ENCODE measurements around the gene MACROD1.

The MACROD1 gene

DNA sequence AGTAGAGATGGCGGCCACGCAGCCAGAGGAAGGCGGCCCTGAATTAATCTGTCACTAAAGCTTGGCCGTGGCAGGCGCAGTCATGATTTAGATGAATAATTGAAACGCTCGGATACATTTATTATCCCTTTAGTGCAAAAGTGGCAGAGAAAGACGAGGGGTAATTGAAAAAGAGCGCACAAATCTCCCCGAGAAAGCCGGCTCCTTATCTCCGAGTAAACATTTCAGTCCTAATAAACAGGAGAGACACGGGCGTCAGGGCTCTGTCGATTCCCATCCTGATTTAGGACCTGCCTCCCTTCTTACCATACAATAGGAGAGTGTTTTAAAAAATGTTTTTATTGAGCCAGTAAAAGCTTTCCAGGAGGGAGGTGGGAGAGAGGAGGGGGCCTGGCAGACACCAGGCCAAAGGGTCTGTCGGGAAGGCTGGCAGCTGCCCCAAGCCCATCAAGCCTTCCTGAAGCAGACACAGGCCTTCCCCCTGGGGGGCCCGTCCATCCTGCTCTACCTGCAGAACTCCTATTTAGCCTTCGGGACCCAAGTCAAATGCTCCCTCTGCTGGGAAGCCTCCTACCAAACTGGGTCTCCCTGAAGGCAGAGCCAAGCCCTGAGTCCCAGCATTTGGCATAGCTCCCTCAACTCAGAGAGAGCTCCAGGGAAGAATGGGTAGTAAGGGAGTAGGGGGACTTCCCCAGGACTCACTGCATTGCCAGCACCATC, 156.8 kb downstream of the MACROD1 start:
- no peak for DNase-seq

DNA sequence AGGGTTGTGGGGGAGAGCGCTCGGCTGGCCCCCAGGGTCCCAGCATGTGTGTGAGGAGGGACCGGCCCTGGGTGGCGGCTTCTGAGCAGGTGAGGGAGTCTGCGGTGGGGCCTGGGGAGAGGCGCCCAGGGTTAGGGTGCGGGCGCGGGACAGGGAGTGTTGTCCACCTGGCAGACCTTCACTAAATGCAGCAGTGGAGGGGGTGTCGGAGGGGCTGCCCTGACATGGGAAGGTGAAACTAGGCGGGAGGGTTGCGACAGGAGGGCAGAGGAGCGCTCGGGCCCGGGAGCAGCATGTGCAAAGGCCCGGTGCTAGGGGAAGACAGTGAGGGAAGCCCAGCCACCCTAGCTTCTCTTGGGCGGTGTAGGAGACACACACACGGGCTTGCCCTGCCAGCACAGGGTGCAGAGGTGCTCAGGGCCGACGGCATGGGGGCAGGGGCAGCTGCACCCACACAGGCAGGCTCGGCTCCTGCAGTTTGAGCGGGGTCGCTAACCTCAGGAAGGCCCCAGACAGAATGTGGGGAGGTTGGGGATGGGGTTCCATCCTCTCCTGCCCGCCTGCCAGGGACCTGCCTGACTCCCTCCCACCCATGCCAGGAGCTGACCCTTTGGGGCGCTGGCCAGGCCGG, 157.5 kb downstream of the MACROD1 start:
- no peak for DNase-seq

DNA sequence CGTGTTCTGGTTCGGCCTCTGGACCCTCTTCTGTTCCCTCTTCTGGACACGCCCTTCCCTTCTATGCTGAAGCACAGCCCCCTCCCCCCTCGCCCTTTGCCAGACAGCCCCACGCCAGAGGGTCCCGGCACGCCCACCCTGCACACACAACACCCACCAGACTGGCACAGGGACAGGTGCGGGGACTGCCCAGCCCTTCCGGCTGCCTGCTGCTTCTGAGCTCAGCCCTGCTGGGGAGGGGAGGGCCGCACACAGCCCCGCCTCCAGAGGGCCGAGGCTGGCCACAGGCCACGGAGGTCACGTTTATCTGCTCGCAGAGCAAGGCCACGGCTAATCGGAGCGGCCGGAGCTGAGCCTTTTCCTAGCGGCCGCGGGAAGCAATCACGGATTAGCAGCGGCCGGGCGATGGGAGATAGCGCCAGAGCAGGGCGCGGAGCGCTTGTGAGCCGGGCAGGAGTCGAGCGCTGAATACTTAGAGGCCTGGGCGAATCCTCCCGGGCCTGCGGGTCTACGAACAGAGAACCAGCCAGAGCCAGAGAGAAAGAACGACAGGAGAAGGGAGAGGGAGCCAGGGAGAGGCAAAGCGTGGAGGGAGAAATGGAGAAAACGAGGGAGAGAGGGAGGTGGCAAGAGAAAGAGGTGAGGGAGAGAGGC, 158.2 kb downstream of the MACROD1 start:
- no peak for DNase-seq

DNA sequence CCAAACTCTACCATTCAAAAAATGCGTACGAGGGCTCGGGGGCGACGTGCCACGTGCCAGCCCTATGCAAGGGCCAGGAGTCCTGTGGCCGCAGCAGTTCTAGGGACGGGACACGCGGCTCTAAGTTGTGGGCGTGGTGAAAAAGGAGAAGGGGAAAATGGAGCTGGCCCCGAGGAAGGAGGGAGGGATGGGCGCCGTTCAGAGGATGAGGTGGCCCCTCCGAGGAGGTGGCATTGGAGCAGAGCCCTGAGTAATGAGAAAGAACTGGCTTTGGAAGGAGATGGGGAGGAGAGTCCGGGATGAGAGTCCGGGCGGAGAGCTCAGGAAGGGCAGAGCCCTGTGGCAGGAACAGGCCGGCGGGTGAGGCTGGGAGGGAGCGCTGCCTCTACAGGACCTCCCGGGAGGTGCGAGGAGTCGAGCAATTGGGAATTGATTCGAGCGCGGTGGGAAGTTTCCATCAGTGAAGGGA, 158.7 kb downstream of the MACROD1 start:
- DNase-seq: no peak

DNA sequence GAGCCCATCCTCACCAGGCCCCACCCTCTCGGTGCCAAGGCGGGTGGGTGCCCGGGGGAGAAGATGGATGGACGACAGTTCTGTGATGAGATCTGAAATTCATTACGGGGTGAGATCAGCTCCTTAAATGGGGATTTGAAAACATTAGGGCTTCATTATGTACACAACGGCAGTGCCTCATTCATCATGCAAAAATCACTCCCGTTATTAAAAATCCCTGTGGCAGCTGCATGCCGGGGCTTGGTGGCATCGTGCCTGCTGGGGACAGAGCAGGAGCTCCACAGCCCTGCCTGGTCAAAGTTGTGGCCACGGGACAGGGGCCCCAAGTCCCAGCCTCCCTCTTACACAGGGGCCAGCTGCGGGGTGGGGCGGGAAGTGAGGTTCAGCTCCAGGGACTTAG, 159.5 kb downstream of the MACROD1 start:
- DNase-seq: no peak

DNA sequence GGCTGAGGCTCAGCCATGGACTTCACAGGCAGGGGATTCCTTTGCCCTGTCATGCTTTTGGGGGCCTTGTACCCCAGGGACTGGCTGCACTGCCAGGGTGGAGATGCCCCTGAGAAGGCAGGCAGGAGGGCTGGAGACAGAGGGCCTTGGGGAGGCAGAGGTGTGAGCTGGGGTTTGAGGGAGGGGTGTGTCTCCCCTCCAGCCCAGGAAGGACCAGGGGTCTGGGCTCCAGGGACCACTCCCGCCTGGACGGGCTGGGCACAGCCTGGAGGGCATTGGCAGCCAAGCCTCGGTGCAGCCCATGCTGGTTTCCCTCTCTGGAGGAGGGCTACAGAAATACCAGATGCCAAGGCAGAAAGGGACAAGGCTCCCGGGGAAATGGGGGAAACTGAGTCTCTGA, 160.2 kb downstream of the MACROD1 start:
- no peak for DNase-seq

DNA sequence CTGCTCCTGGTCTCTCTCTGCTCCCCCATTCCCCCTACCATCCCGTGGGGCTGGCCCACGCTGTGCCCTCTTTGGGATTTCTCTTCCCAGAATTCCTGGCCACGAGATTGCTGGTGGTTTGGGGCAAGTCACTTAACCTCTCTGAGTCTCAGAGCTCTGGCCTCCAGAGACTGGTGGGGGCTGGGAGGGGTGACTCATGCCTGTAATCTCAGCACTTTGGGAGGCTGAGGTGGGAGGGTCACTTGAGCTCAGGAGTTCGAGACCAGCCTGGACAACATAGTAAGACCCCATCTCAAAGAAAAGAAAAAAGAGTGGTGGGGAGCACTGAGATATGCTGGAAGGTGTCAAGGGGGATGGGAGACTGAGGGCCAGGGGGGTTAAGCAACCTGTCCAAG, 161.3 kb downstream of the MACROD1 start:
- no peak for DNase-seq

DNA sequence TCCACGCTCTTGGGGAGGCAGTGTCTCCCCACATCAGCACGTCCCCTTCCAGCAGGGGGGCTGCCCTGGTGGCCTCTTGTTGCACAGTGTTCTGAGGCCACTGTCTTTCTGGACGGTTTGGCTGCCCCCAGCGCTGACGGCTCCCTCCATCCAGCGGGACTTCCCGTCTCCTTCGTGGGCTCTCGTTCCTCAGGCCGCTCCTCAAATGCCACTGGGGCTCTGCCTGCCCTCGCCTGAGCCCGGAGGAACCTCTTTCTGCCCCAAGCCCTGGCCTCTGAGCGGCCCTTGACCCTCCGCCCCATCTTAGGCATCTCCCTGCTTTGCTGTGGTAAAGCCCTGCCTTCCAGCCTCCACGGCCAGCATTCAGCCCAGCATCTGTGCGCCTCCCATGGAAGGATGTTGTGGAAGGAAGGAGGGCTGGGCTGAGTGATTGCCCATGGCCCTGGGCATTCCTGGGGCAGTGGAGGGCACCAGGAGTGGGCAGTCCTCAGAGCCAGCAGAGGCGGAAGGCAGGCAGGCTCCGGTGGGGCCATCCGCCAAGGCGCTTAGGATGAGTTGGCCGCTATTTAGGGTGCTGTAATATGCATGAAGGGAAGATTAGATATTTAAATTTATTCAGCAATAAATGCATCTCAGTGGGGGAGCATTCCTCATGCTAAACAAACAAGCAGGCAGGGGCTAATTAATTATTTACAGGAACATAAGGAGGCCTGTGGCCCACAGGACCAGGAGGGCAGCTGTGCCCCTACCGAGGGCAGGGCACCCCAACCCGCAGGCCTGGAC, 161.9 kb downstream of the MACROD1 start:
- no peak for DNase-seq

DNA sequence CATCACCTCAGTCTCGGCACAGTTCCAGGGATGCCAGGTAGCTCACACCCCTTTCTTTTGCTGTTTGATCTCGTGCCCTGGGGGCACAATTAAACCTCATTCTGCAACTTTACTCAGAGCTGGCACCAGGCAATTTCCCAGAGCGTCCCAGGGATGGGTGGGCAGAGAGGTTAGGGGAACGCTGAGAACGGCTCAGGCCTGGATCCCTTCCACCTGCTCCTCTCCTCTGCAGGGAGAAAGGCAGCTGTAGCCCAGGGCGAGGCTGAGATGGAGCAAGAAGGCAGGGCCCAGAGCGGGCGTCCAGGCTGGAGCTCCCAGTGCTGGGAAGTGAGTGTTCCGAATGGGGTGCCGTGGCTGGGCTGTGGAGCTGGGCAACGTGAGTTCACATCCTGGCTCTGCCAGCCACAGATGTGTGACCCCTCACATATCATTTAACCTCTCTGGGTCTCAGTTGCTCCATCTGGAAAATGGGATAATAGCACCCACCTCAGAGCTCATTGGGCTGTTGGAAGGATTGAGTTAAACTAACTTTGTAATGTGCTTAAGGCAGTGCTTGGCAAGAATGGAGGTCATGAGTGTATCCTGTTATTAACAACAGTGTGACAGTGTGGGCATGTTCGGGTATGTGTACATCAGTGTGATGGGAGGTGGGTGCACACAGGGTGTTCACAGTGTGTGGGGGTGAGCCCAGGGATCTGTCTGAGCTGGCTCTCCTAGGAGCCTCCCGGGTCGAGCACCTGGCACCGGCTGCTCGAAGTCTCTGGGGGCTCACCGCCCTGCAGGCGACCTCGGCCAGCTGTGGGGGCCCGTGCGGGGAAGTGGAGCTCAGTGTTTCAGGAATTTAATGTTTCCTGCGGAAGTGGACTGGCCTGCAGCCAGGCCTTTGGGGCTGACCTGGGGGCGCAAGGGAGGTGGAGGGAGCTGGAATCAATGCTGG, 164.2 kb downstream of the MACROD1 start:
- DNase-seq: no peak

DNA sequence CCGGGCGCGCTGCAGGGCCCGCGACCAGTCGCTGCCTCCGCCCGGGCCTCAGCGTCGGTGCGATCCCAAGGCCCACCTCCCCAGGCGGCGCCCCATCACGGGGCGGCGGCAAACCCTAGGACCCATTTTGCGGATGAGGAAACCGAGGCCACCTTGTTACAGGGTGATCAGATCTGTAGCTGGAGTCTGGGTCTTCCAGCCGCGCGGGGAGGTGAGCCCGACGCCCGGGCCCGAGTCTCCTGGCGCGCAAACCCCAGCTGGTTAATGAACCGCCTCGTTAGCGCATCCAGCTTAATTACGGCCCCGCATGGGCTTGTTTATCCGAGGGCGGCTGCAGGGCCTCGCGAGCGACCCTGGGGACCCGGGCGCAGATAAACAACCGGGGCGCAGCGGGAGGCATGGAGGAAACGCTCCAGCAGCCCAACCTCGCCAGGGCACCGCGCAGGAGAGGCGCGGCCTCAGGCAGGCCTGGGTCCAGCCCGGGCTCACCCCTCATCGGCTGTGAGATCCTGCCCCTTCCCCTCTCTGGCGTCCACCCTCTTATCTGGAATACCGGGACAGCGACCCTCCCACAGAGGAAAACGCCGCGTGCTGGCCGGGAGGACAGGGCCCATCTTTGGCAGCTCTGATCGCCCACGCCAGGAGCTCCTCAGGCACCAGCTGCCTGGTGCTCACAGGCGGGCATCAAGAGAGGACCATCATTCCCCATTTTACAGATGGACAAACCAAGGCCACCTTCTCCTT, 165.0 kb downstream of the MACROD1 start:
- no peak for DNase-seq

DNA sequence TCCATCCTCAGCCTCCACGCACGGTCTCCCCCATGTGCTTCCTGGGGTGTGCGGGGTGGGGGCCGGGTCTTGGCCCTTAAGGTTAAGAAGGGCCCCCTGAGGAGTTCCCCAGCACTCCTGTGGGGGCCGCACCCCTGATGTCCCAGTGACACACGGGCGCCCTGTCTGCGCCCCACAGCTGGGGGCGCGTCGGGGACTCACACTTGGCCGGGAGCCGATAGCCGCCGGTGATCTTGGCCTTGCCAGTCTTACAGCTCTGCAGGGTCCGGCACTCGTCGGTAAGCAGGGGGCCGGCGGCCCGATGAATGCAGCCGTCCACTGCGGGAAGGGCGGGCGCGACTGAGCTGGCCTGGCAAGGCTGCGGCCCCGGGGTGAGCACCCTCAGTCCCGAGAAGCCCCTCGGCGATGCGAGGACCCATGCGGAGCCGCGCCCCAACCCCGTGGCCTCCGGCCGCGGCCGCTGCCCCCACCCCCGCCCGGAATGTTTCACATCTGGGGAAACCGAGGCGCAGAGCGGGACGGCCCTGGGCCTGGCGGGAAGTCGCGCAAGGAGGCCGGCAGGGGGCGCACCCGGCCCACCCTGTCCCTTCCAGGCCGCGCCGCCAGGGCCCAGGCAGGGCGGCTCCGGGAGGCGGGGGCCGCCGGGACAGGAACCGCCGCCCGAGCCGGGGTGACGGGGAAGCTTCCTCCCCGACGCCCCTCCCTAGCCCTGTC, 165.7 kb downstream of the MACROD1 start:
- no peak for DNase-seq

DNA sequence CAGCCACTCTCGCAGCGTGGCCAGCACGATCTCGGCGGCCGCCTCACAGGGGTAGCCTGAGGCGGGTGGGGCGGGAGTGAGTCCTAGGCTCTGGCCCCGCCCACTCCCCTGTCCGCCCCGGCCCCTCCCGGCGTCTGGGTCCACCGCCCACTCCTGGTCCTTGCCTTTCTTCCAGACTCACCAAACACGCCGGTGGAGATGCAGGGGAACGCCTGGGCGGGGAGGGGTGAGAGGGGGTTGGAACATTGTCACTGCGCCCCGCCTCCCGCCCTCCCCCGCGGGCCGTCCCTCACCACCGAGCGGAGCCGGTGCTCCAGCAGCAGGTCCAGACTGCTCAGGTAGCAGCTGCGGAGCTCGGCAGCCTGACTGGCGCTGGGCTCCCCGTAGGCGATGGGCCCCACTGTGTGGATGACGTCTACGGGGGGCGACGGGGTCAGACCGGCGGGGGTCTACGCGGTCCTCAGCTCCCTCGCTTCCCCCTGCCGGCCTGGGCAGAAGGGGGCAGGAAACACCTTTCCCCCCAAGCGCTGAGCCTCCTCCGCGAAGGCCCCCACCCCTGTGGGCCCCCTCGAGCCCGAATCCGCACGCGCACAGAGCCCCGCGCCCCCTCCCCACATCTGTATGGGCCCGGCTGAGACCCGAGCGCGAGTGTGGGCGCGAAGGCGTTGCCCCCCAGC, 166.4 kb downstream of the MACROD1 start:
- no peak for DNase-seq

DNA sequence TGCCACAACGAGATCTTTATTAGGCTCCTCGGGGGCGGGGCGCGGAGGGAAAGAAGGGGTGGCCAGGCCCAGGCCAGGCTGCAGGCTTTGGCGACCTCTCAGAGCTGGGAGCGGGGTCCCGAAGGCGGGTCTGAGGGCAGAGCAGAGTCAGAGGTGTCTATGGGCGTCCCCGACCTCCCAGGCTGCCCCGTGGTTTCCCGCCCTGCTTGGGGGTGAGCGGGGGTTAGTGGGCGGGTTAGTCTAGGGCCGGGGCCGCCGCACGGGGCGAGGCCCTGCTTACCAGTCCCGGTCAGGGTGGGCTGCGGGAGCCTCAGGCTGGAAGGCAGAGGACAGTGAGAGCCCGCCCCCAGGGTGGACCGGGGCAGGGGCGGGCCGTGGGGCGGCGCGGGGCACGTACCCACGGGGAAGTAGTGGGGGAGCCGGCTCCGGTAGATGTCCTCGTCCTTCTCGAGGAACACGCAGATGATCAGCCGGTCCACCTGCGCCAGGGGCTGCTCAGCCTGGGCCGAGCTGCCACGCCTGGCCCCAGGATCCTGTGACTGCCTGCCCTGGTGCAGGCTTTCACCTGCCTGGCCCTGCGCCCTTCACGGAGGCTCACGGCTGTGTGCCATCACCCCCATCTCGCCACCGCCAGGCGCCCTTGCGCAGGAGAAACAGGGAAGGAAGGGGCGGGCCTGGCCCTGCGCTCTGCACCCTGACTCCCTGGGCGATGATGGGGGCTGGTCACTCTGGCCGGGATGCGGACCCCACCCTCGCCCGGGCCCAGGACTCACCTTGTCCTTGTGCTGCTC, 167.2 kb downstream of the MACROD1 start:
- DNase-seq: no peak

DNA sequence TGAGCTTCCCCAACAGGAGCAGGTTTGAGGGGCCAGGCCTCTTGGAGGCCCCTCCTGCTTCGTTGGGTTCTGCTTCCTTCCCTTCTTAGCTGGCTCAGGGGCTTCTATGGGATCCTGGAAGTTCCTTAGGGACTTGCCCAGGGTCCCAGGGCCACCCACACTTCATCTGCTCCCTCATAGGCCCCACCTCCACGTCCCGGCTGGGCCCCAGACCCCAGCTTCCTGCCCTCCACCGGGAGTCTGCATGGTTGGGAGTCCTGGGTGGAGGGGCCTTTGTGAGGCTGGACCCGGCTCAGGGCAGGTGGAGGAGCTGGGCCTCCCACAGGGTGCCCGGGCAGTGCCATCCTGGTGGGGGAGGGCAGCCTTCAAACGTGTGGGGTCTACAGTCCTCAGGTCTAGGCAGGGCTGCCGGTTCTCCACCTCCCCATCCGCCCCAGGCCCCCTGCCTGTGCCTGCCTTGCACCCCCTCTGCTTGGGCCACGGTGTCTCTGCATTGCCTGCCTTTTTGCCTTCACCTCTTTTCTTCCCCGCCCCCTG, 168.0 kb downstream of the MACROD1 start:
- no peak for DNase-seq

DNA sequence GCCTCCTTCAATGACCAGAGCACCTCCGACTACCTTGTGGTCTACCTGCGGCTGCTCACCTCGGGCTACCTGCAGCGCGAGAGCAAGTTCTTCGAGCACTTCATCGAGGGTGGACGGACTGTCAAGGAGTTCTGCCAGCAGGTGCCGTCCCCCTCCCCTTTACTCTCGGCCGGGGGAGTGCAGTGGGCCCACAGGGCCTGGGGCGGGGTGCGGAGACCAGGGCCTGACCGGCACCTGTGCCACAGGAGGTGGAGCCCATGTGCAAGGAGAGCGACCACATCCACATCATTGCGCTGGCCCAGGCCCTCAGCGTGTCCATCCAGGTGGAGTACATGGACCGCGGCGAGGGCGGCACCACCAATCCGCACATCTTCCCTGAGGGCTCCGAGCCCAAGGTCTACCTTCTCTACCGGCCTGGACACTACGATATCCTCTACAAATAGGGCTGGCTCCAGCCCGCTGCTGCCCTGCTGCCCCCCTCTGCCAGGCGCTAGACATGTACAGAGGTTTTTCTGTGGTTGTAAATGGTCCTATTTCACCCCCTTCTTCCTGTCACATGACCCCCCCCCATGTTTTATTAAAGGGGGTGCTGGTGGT, 168.7 kb downstream of the MACROD1 start:
- DNase-seq: no peak

DNA sequence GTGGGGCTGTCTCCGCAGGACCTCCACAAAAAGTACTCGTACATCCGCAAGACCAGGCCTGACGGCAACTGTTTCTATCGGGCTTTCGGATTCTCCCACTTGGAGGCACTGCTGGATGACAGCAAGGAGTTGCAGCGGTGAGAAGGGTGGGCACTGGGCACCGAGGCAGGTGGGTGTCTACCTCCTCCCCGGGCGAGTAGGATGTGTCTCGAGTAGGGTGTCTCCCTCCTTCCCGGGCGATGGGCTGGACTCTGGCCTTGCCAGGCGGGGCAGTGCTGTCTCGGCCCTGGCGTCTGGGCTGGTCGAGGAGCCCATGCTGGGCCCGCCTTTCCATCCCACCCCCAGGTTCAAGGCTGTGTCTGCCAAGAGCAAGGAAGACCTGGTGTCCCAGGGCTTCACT, 169.4 kb downstream of the MACROD1 start:
- no peak for DNase-seq

DNA sequence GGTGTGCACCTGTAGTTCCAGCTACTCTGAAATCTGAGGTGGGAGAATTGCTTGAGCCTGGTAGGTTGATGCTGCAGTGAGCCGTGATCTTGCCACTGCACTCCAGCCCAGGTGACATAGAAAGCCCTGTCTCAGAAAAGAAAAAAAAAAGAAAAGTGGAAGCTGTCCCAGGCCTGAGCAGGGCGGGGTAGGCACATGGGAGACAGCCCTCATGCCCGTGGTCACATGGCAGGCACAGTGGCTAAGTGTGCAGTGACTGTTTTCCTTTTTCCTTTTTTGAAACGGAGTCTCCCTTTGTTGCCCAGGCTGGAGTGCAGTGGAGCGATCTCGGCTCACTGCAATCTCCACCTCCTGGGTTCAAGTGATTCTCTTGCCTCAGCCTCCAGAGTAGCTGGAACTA, 171.9 kb downstream of the MACROD1 start:
- DNase-seq: no peak

DNA sequence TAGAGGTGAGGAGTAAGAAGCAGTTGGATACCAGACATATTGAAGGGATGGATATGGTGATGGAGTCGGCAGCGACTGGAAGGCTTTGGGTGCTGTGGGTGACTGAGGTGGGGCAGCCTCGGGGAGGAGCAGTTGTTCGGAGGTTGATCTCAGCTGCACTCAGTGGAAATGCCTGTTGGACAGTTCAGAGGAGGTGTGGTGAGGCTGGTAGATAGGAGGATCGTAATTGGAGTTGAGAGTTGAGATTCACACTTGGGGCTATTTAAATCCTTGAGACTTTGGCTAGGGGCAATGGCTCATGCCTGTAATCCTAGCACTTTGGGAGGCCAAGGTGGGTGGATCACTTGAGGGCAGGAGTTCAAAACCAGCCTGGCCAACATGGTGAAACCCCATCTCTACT, 172.8 kb downstream of the MACROD1 start:
- no peak for DNase-seq

DNA sequence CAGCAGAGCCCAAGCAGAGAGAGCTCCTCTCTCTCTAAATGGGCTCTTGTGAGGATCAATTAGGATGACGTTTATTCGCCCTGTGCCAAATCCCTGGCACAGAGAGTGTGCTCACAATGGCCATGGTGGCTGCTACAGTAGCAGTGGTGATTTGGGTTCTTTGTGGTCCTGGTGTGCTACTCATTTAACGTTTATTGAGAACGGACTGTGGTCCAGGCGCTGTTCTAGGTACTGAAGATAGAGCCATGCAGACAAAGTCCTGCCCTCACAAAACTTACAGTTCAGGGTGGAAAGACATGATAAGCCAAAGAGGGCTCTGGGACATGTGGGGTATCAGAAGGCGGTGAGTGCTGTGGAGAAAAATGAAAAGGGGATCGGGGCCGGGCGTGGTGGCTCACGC, 174.4 kb downstream of the MACROD1 start:
- DNase-seq: no peak
